Panc1 (cell line): ENCODE data around the gene ZNF559. TPM values are rescaled to one million over a fixed set of nuclear protein-coding genes. Genes with fewer than 3 reads are reported as not detected.

Experiments used
- ATAC-seq: fragments of 200-7000 bp; cut with Tn5 transposase; 2 replicates; pipeline ENCODE4 v1.9.1; 2020; ENCODE audit warnings: mild to moderate bottlenecking, moderate library complexity
- BruUV-seq: library from RNA; stranded (reverse); fragments of 400-500 nt; replicated peaks from 2 replicates; lab custom pipeline; 2021; lab: Mats Ljungman, UMichigan
- CTCF ChIA-PET: fragments of 300-600 bp; sonication (Branson Sonifier 250); formaldehyde crosslinking; loops from one replicate; lab custom pipeline; 2022; ENCODE audit warnings: antibody characterized with exemption; lab: Charles Lee
- POLR2A ChIA-PET: fragments of 300-600 bp; sonication (Branson Sonifier 250); formaldehyde crosslinking; loops from one replicate; lab custom pipeline; 2022; ENCODE audit warnings: antibody characterized with exemption; lab: Charles Lee
- DNase-seq: peaks from one replicate; pipeline ENCODE4 v3.0.0-alpha.2; 2010; ENCODE audit warnings: low read depth, low spot score
- H3K27ac ChIP-seq: 2 replicates; pipeline ENCODE4 v1.5.1; 2011; ENCODE audit warnings: mild to moderate bottlenecking, low read length, inconsistent platforms
- H3K27me3 ChIP-seq: fragments of 200-500 bp; sonication (Bioruptor generic); 2 replicates; pipeline ENCODE4 v1.6.0; 2014; ENCODE audit warnings: low read length, inconsistent platforms; ENCODE audit not compliant: control insufficient read depth, insufficient read depth
- H3K36me3 ChIP-seq: fragments of 200-500 bp; sonication (Bioruptor generic); 2 replicates; pipeline ENCODE4 v1.5.1; 2014; ENCODE audit warnings: inconsistent platforms, mild to moderate bottlenecking, low read length, moderate library complexity; ENCODE audit not compliant: control insufficient read depth, insufficient read depth
- H3K4me1 ChIP-seq: 2 replicates; pipeline ENCODE4 v1.5.1; 2011; ENCODE audit warnings: inconsistent platforms, mild to moderate bottlenecking, low read length, moderate library complexity; ENCODE audit not compliant: control insufficient read depth, insufficient read depth
- H3K4me3 ChIP-seq, 2 experiments: 2 replicates each; pipeline ENCODE4 v1.5.1; 2011 to 2012; ENCODE audit warnings: low read depth in 2 of 2, low read length in 2 of 2, mild to moderate bottlenecking in 2 of 2, inconsistent platforms in 1 of 2, moderate library complexity in 1 of 2
- H3K9me3 ChIP-seq: fragments of 200-500 bp; sonication (Bioruptor generic); 2 replicates; pipeline ENCODE4 v1.5.1; 2014; ENCODE audit warnings: low read depth, mild to moderate bottlenecking, inconsistent platforms, low read length, moderate library complexity; ENCODE audit not compliant: control insufficient read depth, insufficient read depth
- CTCF ChIP-seq: fragments of 450-650 bp; IDR thresholded peaks from 2 replicates; pipeline ENCODE4 v1.5.1; 2017; ENCODE audit warnings: mild to moderate bottlenecking
- POLR2AphosphoS5 ChIP-seq: IDR thresholded peaks from 2 replicates; pipeline ENCODE4 v1.6.1; 2012; ENCODE audit warnings: mild to moderate bottlenecking, low read depth, low read length, moderate library complexity
- REST ChIP-seq, 2 experiments: IDR thresholded peaks; 2 replicates each; pipeline ENCODE4 v1.6.1; 2011 to 2012; ENCODE audit warnings: low read depth in 2 of 2, control low read depth in 1 of 2, low read length in 1 of 2, mild to moderate bottlenecking in 1 of 2, moderate library complexity in 1 of 2; ENCODE audit not compliant: insufficient read depth in 1 of 2
- SIN3A ChIP-seq: IDR thresholded peaks from 2 replicates; pipeline ENCODE4 v1.6.1; 2012; ENCODE audit warnings: low read depth, mild to moderate bottlenecking, low read length, moderate library complexity, borderline replicate concordance; ENCODE audit not compliant: insufficient read depth
- TCF7L2 ChIP-seq: IDR thresholded peaks from 2 replicates; pipeline ENCODE4 v1.6.1; 2011; ENCODE audit warnings: mild to moderate bottlenecking, low read depth, low read length, inconsistent platforms
- in situ Hi-C: cut with HindIII; loops from 2 replicates; pipeline ENCODE4 v1.10.0; 2016; ENCODE audit warnings: low sequenced_read_pairs, low pct_unique_long_range_greater_than_20kb
- intact Hi-C: fragments of 100-400 bp; cut with micrococcal nuclease; formaldehyde crosslinking; loops from one replicate; pipeline ENCODE4 v1.10.0; 2022; ENCODE audit not compliant: unreplicated experiment
- total RNA-seq: library from RNA; stranded (reverse); gene quantifications from one replicate; pipeline ENCODE4 v1.2.1, GENCODE V29; 2021; ENCODE audit not compliant: unreplicated experiment

The ZNF559 gene
- total RNA-seq, 1 experiment from 2014 or later, result 8.1 TPM

DNA sequence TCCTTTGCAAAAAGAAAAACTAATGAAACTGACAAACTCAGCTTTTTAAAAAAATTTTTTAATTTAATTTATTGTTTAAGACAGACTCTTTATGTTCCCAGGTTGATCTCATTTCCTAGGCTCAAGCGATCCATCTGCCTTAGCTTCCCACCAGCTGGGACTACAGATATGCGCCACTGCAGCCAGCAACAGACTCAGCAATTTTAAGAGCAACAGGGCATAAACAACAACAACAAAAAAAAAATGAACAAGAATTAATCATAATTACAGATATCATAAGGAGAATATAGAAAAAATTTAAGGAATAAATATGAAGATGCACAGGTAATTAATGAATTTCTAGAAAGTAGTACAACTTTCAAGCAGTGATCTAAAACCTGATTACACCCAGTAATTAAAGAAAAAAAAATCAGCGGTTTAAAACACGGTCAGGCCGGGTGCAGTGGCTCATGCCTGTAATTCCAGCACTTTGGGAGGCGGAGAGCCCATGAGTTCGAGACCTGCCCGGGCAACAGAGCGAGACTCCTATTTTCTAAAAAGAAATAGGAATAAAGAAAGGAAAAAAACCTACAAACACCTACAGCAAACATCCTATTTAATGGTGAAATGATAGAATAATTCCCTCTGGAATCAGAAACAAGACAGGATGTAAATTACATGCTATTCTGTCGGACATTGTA, 15.7 kb upstream of the ZNF559 start:
- intact Hi-C loops, result no loop called here
- peaks cover 3% of the 10 kb centered on the region; the same call in 1 of the 2 replicates for H3K9me3 ChIP-seq
- CTCF ChIA-PET, result no interaction called here
- H3K27ac ChIP-seq, result peak overlapping the region; percentile 88
- in situ Hi-C loops, result no loop called here
- ATAC-seq (no peak), DNase-seq (no peak)
- no TSS peak for BruUV-seq
- TF ChIP-seq CTCF, result no peak
- no peak for TF ChIP-seq REST (IDR thresholded peaks at IDR 0.05; ENCODE audit: insufficient read depth in 1 of 2, low read depth in 2 of 2, low read length in 1 of 2)
- TF ChIP-seq SIN3A, result no peak
- TF ChIP-seq POLR2AphosphoS5, result no peak
- no peak for TF ChIP-seq TCF7L2
- H3K36me3 ChIP-seq, result no peaks in the 10 kb centered on the region; the same call in 1 of the 2 replicates
- POLR2A ChIA-PET, result no interaction called here
- H3K4me1 ChIP-seq, result no peaks in the 10 kb centered on the region
- H3K27me3 ChIP-seq, result no peaks in the 10 kb centered on the region
- H3K4me3 ChIP-seq, result peak overlapping the region; percentile 91 to 97

- ATAC-seq, result peak; percentile 96
- Histone ChIP-seq H3K9me3 (no peaks in the 10 kb centered on the region), H3K27me3 (no peaks in the 10 kb centered on the region), H3K27ac (peak within 1 kb of the TSS; percentile 88), H3K36me3 (no peaks in the 10 kb centered on the region; the same call in 1 of the 2 replicates), H3K4me1 (no peaks in the 10 kb centered on the region), H3K4me3 (peak within 1 kb of the TSS; percentile 91 to 97)
- POLR2A ChIA-PET, result interaction anchor here (0.6 kb wide), 1 partner anchor 120 kb away, joined by 3 read pairs; no protein-coding TSS in a partner anchor
- intact Hi-C loops (no loop called here), in situ Hi-C loops (no loop called here)
- TF ChIP-seq CTCF, result no peak
- 0 out of 2 replicates have a peak, but pooled peaks have one; percentile 47 for TF ChIP-seq SIN3A
- no peak for TF ChIP-seq TCF7L2
- TF ChIP-seq POLR2AphosphoS5, result peak; percentile 33; the same call in 1 of the 2 replicates
- no peak for TF ChIP-seq REST (IDR thresholded peaks at IDR 0.05; ENCODE audit: insufficient read depth in 1 of 2, low read depth in 2 of 2, low read length in 1 of 2)
- BruUV-seq, result TSS peak; percentile 82
- no peak for DNase-seq
- CTCF ChIA-PET, result interaction anchor here (0.6 kb wide), 1 partner anchor 489 kb away, joined by 3 read pairs; no protein-coding TSS in a partner anchor
Measured at GRCh38 chr19:9309139-9309973, 14.6 kb upstream of the ZNF559 start, which contains the start of gene ZNF699. Gene ZNF699, minus strand, starts transcription at chr19:9309838. Its CDS starts 4,719 bp downstream, at chr19:9305119.
